Ramos (cell line): ENCODE results near the gene RBCK1.
"Not testable (repeated sequence)": the region's sequence is repeated elsewhere in the genome, so short reads cannot be mapped to it uniquely, and the experiment has no call there.

ENCODE experiments used
- in situ Hi-C: fragments of 300-500 bp; cut with MboI; formaldehyde crosslinking; loops from one replicate; pipeline ENCODE4 v1.14.3; 2022; ENCODE audit warnings: low sequenced_read_pairs; ENCODE audit not compliant: unreplicated experiment

RBCK1 gene

DNA sequence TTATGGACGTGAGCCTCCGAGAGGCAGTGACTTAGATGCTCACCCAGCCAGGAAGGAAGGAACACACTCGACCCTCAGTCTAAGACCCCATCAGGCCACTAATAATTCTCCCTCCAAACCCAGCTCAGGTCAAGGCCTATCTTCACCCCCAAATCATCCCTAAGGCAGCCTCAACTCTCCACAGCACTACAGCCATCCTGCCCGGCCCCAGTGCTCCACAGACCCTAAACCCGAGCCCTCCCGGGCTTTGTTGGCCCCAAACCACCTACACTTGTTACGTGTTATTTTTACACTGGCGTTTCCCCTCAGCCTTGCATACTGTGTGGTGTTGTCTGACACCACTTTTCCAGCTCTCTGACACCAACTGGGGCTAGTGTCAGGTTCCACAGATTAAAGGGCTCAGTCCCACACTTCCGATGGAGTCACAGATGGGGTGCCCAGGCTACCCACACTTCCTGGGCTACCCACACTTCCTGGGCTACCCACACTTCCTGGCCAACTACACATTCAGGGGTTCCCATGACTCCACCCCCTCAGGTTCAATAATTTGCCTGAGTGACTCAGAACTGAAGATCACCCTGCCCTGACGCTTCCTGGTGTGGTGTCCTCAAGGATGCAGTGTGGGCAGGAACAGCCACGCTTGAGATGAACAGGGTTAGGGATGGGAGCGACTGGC lies 25.3 kb downstream of the RBCK1 start:
- in situ Hi-C loops = no loop called here

DNA sequence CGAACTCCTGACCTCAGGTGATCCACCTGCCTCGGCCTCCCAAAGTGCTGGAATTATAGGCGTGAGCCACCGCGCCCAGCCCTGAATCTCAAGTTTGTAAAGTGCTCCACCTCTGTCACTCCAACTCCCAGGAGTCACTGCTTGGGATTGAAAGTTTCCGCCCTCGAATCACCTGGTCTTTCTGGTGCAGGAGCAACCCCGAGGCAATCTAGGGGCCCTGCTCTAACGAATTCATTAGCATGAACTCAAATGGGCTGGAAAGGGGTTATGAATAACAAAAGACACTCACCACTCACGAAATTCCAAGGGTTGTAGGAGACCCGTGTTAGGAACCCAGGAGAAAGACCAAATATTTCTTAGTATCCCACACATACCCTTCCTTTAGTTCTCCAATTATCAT lies 26.1 kb downstream of the RBCK1 start:
- in situ Hi-C loops = no loop called here

DNA sequence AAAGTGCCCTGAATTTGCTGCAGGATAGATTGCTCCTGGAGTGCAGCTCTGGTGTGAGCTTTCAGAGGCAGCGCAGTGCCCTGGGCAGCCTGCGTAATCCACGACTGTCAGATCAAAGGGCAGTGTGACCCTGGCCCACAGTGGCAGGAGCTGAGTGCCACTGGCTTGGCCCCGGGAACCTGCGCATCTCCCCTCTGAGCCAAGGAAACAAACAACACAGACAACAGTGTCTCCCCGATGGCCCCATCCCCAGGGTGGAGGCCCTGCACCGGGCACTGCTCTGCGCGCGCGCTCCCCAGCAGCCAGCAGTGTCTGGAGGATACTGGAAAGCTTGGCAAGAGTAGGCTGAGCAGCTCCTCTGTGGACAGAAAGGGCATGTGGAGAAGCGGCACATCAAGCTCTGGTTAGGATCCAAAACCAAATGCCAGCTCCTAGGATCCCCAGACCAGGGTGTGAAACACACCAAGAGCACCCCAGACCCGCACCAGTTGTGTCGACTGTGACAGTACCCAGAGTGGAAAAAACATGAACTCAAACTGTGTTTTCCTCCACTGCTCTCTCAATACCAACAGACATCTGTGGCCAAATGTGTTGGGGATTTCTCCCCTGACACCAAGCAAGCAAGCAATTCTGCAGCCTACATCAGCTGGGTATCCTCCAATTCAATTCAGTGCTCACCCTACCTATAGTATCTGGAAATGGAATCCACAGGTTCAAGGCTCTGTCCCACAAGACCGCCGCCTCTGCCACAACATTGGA lies 26.7 kb downstream of the RBCK1 start:
- in situ Hi-C loops = no loop called here

DNA sequence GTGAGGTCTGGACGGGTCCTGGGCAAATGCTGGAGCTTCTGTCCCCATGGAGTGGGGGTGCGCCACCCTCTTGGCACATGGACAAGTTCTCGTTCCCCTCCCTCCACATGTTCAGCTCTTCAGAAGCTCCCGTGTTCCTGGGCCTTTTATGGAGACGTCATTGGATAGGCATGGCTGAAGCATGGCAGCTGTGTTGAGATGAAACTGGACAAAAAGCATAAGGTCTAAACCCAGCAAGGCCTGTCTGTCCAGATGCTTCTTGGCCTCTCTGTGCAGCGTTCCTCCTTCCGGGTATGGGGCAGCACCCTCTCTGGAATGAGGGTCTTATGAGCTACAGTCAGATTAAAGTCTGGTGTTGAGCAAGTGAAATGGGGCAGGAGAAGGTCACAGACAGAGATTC lies 27.5 kb downstream of the RBCK1 start:
- in situ Hi-C loops = no loop called here

DNA sequence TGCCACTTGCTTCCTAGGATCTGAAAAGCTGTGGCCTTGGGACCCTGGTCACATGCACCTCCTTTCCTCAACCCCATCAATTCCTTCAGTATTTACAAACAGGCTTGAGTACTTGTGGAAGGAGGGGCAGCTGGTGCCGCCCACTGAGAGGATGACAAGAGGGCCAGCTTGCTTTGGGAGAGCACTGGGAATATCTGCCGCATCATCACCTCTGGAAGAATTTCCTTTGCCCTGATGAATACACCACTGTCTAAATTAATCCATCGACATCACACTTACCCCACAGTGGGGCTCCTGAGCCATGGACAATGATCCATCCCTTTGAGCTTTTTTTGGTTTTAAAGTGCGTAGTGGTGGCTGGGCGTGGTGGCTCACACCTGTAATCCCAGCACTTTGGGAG lies 28.4 kb downstream of the RBCK1 start:
- in situ Hi-C loops = no loop called here

DNA sequence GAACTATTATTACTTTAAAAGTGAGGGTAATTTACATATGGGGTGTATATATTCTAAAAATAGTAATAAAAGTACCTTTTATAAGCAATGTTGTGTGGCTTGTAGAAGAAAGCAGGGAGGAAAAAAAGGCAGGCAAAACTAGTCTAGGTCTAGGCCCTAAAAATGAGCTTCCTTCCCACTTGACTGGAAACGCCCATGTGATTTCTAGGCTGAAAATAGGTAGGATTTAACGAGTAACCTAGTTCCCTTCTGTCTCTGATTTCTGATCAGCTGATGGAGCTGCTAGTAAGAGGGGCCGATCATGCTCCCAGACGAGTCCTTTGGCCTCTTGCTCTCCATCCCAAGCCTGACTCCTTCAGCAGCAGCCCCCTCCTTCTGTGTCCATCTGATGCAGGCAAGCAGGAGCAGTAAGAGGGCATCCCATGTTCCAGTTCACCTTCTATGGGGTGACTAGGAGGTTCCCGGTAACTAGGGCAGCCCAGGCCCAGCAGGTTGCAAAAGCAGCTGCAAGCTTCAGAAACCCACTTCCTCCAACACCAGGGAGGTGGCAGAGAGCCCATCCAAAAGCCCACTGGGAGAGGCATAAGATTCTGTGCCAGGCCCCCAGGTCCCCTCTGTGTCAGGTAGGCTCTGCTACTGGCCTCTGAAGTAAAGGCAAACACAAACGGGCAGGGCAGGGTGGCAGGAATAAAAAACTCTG lies 29.8 kb downstream of the RBCK1 start:
- in situ Hi-C loops = no loop called here

DNA sequence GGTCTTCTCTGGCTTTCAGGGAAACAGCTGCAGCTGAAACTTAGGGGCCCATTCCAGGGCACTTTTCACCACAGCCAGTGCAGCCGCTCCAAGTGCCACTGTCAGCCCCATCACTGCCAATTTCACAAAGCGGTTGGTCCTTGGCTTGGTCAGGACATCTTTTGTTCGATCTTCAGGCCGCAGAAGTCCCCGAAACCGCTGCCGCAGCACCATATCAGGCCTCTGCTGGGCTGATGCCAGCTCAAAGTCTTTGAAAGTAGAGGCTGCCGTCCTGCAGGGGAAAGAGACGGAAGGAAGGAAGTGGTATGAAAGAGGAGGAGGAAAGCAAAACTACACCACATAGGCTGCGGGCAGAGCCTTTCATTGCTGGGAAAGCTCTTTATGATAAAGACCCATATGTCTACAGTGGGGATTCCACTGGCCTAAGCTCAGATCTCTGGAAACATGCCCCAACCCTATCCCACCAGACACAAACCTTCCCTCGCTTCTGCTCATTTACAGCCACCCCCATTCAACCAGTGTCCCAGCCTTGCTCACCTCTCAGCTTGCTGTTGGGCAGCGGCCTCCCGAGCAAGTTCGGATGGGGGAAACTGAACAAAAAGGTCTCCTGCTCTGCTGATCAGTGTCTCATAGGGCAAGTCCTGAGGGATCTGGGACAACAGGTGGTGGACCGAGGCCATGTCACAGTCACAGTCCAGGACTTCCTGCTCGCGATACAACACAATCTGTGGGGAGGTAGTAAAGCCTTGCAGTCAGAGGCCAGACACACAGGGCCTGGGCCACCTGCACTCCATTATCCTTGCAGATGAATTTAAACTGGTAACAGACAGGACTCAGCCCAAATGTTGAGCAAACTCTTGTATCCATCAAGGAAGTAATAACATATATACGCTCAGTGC lies 30.7 kb downstream of the RBCK1 start:
- in situ Hi-C loops = no loop called here

DNA sequence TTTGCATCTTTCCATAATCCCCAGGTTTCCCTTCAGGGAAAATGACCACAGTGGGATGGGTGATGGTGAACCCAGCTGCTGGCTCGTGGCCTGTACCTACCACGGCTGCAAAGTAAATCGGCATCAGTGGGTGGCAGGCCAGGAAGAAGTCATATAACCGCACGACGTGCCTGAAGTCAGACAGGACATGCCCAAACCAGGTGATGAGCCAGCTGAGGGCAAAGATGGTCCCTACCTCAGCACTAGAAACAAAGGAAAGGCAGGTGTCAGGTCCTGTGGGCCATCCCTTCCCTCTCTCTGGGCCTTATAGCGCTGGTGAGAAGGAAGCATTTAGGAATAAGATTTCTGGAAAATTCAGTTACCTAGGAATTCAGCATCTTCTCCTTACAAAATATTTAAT lies 32.0 kb downstream of the RBCK1 start:
- in situ Hi-C loops = no loop called here

DNA sequence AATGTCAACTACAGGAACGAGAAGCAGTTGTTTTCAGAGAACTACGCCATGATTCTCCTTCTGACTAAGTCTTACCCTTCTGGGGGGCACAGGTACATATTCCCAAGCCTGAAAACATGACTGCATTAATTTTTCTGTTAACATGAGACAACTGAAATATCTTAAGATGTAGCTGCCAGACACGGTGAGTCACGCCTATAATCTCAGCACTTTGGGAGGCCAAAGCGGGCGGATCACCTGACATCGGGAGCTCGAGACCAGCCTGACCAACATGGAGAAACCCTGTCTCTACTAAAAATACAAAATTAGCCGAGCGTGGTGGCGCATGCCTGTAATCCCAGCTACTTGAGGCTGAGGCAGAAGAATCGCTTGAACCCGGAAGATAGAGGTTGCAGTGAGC lies 32.5 kb downstream of the RBCK1 start:
- in situ Hi-C loops = no loop called here

DNA sequence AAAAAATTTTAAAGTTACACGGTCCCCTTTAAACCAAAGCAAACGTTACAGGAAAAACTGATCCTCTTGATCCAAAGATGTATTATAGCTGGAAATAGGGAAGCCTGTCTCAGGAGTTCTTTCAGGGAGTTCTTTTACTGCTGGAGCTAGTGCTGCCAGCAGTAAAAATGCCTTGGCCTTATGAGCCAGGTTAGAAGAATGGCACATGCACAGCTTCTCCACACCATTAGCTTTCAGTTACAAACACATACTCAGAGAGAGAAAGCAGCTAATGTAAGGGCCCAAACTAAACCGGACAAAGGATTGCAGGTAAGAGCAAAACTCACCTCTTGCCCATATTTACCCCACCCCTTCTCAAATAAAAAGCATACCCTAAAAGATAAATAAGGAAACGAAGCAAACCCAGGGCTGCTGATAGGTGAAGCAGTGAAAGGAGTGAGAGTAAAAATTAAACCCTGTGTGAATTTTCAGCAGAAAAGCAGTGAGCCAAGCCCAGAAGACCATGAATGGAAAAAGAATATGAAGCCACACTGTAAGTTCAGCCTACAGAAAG lies 35.2 kb downstream of the RBCK1 start:
- in situ Hi-C loops = no loop called here

DNA sequence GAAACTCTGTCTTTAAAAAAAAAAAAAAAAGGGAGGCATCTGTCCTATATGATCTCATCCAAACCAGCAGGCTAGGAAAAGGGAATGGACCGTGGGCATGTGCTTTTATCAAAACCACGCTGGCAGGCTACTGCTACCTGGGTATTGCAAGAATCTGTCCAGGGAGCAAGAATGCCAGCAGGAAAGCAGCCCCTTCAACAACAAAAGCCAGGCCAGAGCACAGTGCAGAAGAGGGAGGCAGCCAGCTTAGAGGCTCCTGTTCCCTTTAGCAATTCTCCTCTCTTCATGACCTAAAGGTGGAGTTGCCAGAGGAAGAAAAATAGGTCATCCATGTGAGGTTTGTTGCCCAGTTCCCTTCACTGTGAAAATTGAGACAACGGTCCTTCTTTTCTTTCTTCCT lies 36.0 kb downstream of the RBCK1 start:
- in situ Hi-C loops = no loop called here

DNA sequence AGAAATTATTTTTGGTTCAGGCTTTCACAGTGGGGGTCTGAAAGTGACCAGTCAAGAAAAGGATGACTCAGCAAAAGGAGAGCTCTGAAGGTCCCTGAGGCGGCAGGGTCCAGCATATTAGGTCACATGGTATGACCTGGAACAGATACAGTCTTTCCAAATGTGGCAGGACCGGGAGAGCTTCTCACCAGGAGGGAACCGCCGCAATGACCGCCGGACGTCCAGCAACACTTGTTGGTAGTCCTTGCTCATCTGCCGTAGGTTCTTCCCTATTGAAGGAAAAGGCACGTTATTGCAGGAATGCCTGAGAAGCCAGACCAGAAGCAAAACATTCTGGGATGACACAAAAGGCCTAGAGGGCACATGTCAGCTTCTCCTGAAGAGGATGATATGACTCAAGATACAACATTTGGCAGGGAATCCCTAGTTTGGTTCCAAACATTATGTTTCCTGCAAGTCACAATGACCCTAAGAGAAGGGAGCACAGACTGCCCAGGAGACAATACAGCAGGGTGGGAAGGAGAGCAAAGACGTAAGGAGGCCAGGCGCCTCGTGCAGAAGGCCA lies 36.8 kb downstream of the RBCK1 start:
- in situ Hi-C loops = no loop called here

DNA sequence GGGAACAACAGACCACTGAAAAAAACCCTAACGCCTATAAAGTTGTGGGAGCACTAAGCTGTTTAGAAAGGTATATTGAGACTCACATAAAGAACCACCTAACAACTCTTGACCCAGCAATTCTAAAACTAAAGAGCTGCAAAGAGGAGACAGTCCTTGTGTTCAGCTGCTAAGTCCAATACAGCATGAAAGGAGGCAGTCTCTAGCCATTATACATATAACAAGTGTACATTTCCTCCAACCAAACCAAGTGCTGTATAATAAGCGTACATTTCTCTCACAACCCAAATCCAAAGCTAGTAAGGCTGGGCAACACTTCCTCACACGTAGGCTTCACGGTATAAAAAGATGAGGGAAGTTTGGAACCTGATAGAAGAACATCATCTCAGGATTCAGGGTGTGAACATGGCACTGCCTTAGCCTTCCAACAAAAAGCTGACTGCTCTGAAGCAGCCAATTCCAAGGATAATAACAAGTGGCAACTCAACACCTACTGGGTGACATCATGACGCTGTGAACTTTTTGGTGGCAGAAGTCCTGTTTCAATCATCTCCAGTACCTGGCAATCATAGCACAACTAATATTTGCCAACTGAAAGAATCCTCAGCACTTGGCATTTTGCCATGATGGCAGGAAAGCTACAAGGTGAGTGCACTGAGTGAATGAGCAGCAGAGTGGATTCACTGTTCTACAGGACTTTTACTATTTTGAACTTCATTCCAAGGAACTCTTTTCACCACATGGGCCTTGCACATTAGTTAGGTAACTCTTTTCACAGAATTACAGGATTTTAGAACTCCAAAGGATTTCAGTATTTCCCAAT lies 37.6 kb downstream of the RBCK1 start:
- in situ Hi-C loops = no loop called here

DNA sequence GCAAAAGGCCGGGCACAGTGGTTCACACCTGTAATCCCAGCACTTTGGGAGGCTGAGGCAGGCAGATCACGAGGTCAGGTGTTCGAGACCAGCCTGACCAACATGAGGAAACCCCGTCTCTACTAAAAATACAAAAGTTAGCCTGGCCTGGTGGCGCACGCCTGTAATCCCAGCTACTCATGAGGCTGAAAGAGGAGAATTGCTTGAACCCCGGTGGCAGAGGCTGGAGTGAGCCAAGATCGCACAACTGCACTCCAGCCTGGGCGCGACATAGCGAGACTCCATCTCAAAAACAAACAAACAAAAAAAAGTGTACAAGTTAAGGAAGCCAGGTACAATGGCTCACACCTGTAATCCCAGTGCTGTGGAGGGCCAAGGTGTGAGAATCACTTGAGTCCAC lies 43.9 kb downstream of the RBCK1 start:
- in situ Hi-C loops = not testable (repeated sequence)

DNA sequence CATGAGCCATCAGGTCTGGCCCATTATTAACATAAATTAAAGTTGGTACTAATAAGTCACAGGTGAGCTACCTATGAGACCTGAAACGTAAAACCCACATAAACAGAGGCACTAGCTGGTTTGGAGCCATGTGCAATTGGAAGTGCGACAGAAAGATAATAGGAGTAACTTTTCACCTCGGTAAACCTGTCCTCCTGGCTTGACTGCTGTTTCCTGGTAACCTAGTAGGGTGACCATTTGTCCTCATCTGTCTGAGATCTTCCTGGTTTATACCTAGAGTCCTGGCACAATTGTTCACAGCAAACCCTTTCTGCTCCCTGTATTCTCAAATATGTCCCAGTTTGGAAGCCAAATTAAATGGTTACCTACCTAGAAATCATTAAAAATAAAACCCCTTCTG lies 46.9 kb downstream of the RBCK1 start:
- in situ Hi-C loops = no loop called here

DNA sequence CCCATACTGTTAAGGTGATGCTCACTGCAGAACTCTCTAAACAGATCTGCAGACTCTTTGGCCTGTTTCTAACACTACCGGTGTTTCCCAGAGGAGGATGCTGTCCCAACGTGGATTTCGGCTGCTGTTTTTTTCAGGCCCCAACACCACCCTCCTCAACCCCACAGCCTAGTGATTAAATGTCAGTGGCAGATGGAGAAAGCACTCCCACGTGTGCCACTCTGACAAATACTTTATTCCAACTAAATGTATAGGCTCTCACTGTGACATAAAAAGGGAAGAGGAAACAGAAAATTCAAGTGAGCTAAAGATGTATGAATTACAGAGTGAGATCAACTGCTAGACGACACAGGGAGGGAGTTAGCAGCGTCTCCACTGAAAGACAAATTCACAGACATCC lies 50.7 kb downstream of the RBCK1 start:
- in situ Hi-C loops = no loop called here

DNA sequence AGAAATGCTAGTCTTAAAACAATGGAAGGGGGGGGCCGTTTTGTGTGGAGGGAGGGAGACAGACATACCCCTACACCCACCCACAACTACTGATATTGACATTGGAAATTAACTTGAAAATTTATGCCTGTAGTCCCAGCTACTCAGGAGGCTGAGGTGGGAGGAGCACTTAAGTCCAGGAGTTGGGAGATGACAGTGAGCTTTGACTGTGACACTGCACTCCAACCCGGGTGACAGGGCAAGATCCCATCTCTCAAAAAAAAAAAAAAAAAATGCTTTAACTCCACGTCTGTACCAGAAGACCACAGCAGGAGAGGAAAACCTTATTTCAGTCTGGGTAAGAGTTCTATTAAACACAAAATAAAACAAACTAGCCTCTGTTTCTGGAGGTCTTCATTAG lies 52.1 kb downstream of the RBCK1 start:
- in situ Hi-C loops = no loop called here

DNA sequence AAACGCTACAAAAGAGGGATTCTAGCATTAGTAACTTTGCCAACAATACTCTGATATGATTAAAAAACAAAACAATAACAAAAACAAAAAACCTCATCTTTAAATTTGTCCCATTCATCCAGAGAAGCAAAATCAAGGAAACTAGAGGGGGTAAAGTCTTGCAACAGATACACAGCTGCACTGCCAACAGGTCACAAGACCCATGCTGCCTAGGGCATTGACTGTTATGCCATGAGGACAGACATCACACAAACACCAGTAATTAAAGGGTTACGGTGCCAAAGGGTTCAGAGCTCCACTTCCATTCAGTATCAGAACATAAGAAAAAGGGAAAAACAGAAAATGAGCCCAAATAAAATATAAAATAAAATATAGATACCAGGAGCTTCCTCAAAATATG lies 52.6 kb downstream of the RBCK1 start:
- in situ Hi-C loops = no loop called here
